Subcutaneous abdominal adipose tissue (tissue), 5 donors: ENCODE results near the gene ACVR1C.
"Not testable (repeated sequence)": the region's sequence is repeated elsewhere in the genome, so short reads cannot be mapped to it uniquely, and the experiment has no call there.

Experiments used
- H3K27ac ChIP-seq: one replicate; pipeline ENCODE4 v1.7.0; 2013; ENCODE audit warnings: low read depth, mild to moderate bottlenecking, inconsistent platforms, low read length, moderate library complexity
- H3K27me3 ChIP-seq, 5 donors: one replicate each; pipeline ENCODE4 v1.7.0; 2013; ENCODE audit warnings: low read length in 5 of 5, inconsistent platforms in 1 of 5; ENCODE audit not compliant: control insufficient read depth in 5 of 5, insufficient read depth in 4 of 5
- H3K36me3 ChIP-seq, 5 donors: one replicate each; pipeline ENCODE4 v1.7.0; 2013; ENCODE audit warnings: low read length in 5 of 5; ENCODE audit not compliant: control insufficient read depth in 5 of 5, insufficient read depth in 5 of 5
- H3K4me1 ChIP-seq, 5 donors: one replicate each; pipeline ENCODE4 v1.7.0; 2013; ENCODE audit warnings: low read length in 5 of 5, mild to moderate bottlenecking in 3 of 5, moderate library complexity in 1 of 5; ENCODE audit not compliant: control insufficient read depth in 5 of 5, insufficient read depth in 5 of 5
- H3K4me3 ChIP-seq, 5 donors: one replicate each; pipeline ENCODE4 v1.7.0; 2013; ENCODE audit warnings: low read length in 5 of 5, low read depth in 1 of 5
- H3K9ac ChIP-seq, 5 donors: one replicate each; pipeline ENCODE4 v1.7.0; 2013; ENCODE audit warnings: low read length in 5 of 5, mild to moderate bottlenecking in 4 of 5, moderate library complexity in 3 of 5
- H3K9me3 ChIP-seq, 5 donors: one replicate each; pipeline ENCODE4 v1.7.0; 2013; ENCODE audit warnings: low read length in 5 of 5; ENCODE audit not compliant: control insufficient read depth in 5 of 5
- donor health status: healthy.
- donor health status: healthy.
- donor health status: healthy.
- donor health status: healthy.
- donor health status: healthy.

ACVR1C gene

DNA sequence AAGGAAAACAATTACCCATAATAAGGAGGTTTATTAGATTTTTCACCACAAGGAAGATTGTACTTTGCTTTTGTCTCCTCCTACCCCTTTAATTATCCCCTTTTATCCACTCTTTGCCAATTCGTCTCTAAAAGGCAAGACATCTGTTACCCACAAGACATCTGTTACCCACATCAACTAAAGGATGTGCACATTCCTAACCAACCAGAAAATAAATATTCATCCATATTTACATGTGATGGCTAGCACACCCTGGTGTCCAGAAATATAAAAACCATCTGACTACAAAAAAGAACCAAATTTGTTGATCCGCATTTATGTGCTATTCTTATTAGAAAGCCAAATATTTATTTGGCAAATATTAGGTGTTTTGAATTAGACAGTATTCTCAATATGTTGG is 35.7 kb downstream of the ACVR1C start:
- Histone ChIP-seq H3K4me3 (no peak overlapping the region), H3K4me1 (peaks cover 0 to 28% (median 6%) of the 10 kb centered on the region in 5 donors), H3K27ac (peak overlapping the region; percentile 77), H3K27me3 (peaks cover 0 to 3% (median 0%) of the 10 kb centered on the region in 5 donors), H3K9ac (no peak overlapping the region), H3K9me3 (no peaks in the 10 kb centered on the region), H3K36me3 (no peaks in the 10 kb centered on the region)

DNA sequence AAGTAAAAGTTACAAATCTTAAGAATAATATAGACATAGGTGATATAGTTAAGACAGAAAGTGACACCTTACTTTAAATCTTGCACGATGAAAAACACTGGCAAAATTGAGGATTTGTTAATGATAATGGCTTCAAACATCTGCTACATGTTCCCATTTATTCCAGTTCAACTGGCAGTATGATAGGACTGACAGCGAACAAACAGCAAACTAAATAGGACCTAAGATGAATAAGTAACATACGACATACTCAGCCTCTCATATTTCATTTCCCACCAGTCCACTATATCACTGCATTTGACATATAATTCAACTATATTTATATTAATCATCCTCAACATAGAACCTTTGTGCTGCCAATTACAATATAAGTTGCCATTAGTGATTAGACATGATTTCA is 36.3 kb downstream of the ACVR1C start:
- H3K4me3 ChIP-seq = no peak overlapping the region
- H3K9ac ChIP-seq = no peak overlapping the region

GRCh38 chr2:157587576-157587975 is 41.1 kb downstream of the ACVR1C start:
- Histone ChIP-seq H3K27ac (no peak overlapping the region), H3K36me3 (peaks cover 0 to 11% (median 0%) of the 10 kb centered on the region in 5 donors), H3K27me3 (no peaks in the 10 kb centered on the region), H3K9me3 (no peaks in the 10 kb centered on the region), H3K4me3 (no peak overlapping the region), H3K4me1 (peaks cover 0 to 11% (median 0%) of the 10 kb centered on the region in 5 donors), H3K9ac (no peak overlapping the region)

More for the DNA sequence above, 36.3 kb downstream of the ACVR1C start:
- Histone ChIP-seq H3K9me3 (no peaks in the 10 kb centered on the region), H3K4me1 (peaks cover 0 to 28% (median 6%) of the 10 kb centered on the region in 5 donors), H3K36me3 (no peaks in the 10 kb centered on the region), H3K27ac (peak overlapping the region; percentile 77), H3K27me3 (peaks cover 0 to 3% (median 0%) of the 10 kb centered on the region in 5 donors)

DNA sequence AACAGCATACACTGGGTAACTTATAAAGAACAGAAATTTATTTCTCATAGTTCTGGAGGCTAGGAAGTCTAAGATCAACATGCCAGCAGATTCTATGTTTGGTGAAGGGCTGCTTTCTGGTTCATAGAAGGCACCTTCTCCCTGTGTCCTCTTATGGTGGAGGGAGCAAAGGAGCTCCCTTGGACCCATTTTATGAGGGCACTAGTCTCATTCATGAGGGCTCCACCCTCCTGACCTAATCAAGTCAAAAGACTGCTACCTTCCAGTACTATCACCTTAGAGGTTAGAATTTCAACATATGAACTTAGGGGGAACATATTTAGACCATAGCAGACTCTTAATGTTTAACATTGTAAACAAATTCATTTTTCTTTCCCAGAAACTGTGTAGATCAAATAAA is 54.5 kb downstream of the ACVR1C start:
- Histone ChIP-seq H3K36me3 (no peaks in the 10 kb centered on the region), H3K4me1 (no peaks in the 10 kb centered on the region), H3K9ac (no peak overlapping the region), H3K27me3 (no peaks in the 10 kb centered on the region), H3K9me3 (no peaks in the 10 kb centered on the region), H3K4me3 (no peak overlapping the region), H3K27ac (no peak overlapping the region)

DNA sequence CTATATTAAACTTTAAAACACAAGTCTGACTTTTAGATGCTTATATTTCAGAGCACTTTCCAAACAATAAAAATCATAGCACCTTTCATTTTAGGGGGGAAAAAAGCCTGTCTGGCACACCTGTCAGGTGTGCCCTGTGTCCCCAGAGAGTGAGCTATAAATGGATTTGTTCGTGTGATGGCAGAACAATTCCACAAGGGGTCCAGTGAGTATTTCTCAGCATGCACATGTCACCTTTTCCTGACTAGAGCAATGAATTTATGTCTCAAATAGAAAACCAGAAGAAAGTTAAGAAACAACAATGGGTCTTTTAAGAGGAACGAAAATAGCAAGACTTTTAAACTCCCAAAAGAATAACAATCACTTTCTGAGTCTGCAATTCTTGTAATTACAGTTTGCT is 55.9 kb downstream of the ACVR1C start:
- Histone ChIP-seq H3K4me1 (no peaks in the 10 kb centered on the region), H3K36me3 (no peaks in the 10 kb centered on the region), H3K4me3 (no peak overlapping the region), H3K9me3 (no peaks in the 10 kb centered on the region), H3K27me3 (no peaks in the 10 kb centered on the region), H3K27ac (no peak overlapping the region), H3K9ac (no peak overlapping the region)

DNA sequence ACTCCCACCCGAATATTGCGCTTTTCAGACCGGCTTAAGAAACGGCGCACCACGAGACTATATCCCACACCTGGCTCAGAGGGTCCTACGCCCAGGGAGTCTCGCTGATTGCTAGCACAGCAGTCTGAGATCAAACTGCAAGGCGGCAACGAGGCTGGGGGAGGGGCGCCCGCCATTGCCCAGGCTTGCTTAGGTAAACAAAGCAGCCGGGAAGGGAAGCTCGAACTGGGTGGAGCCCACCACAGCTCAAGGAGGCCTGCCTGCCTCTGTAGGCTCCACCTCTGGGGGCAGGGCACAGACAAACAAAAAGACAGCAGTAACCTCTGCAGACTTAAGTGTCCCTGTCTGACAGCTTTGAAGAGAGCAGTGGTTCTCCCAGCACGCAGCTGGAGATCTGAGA is 62.0 kb downstream of the ACVR1C start:
- H3K4me3 ChIP-seq, H3K9ac ChIP-seq, H3K27ac ChIP-seq, H3K4me1 ChIP-seq, H3K27me3 ChIP-seq, H3K36me3 ChIP-seq, H3K9me3 ChIP-seq: not testable (repeated sequence)

DNA sequence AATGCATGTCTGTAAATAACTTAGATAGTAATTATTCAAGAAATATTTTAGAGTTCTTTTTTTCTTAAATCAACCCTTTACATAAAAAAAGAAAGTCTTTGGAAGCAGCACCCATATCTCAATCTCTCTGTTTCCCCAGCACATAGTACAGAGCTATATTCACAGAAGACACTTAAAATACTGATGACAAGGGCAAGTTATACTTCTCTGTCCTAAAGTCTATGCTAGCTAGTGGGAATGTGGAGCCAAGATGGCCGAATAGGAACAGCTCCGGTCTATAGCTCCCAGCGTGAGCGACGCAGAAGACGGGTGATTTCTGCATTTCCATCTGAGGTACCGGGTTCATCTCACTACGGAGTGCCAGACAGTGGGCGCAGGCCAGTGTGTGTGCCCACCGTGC is 62.6 kb downstream of the ACVR1C start:
- not testable (repeated sequence) for H3K4me1 ChIP-seq, H3K9ac ChIP-seq, H3K27me3 ChIP-seq, H3K36me3 ChIP-seq, H3K9me3 ChIP-seq, H3K27ac ChIP-seq, H3K4me3 ChIP-seq

GRCh38 chr2:157565550-157565949 is 63.1 kb downstream of the ACVR1C start:
- Histone ChIP-seq H3K4me3 (no peak overlapping the region), H3K27me3 (no peaks in the 10 kb centered on the region)

DNA sequence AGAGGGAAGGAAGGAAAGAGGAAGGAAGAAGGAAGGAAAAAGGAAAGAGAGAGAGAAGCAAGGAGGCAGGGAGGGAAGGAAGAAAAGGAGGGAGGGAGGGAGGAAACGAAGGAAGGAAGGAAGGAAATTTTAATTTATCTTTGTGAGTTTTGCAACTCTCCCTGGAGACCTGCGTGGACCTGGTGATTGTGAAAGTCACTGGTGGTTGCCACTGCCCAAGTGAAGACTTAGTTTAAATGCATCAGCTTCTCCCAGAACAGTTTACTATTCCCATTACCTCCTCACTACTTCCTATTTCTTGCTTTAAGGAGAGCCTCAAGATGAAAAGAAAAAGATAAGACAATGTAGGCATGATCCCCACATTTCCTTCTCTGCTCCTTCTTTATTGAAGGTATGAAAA is 68.8 kb downstream of the ACVR1C start:
- Histone ChIP-seq H3K27me3 (no peaks in the 10 kb centered on the region), H3K9ac (no peak overlapping the region), H3K4me1 (peaks cover 0 to 23% (median 7%) of the 10 kb centered on the region in 5 donors), H3K36me3 (no peaks in the 10 kb centered on the region), H3K27ac (peak overlapping the region; percentile 49), H3K4me3 (no peak overlapping the region), H3K9me3 (no peaks in the 10 kb centered on the region)

More at GRCh38 chr2:157565550-157565949, 63.1 kb downstream of the ACVR1C start:
- no peaks in the 10 kb centered on the region for H3K36me3 ChIP-seq
- H3K9ac ChIP-seq = no peak overlapping the region
- no peaks in the 10 kb centered on the region for H3K9me3 ChIP-seq
- H3K4me1 ChIP-seq = no peaks in the 10 kb centered on the region
- no peak overlapping the region for H3K27ac ChIP-seq

DNA sequence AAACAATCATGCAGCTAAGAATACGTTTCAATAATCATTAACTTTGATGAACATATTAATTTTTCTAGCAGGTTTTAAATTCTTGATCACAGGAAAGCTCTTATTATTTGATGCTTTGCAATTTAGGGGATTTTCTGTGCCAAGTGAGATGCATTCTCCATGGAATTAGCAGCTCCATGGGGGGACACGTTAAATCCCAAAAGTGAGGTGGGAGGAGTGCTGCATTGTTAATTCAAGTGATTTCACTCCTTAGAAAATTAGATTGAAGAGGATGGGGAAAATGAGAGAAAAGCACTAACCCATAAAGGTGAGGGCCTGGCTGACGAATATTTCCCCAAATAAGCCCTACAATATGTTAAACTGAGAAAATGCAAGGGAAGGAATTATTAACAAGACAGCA is 69.2 kb downstream of the ACVR1C start:
- Histone ChIP-seq H3K9ac (no peak overlapping the region), H3K27me3 (no peaks in the 10 kb centered on the region), H3K36me3 (no peaks in the 10 kb centered on the region), H3K9me3 (no peaks in the 10 kb centered on the region), H3K4me3 (no peak overlapping the region), H3K27ac (peak overlapping the region; percentile 49), H3K4me1 (peaks cover 0 to 23% (median 7%) of the 10 kb centered on the region in 5 donors)

- Histone ChIP-seq H3K36me3 (no peaks in the 10 kb centered on the region), H3K9ac (no peak overlapping the region), H3K27ac (peak overlapping the region; percentile 49), H3K4me1 (peaks cover 0 to 23% (median 7%) of the 10 kb centered on the region in 5 donors), H3K9me3 (no peaks in the 10 kb centered on the region), H3K27me3 (no peaks in the 10 kb centered on the region), H3K4me3 (no peak overlapping the region)
These were observed 69.6 kb downstream of the ACVR1C start for GRCh38 chr2:157559061-157559460.
